NCI-H2171 treated with DMSO at 0.1 percent for 48 hours (cell line): ENCODE results near the gene C2orf80.
"Not testable (repeated sequence)": the region's sequence is repeated elsewhere in the genome, so short reads cannot be mapped to it uniquely, and the experiment has no call there.

Experiments used
- DNase-seq: peaks from one replicate; lab custom pipeline; 2025; lab: John Stamatoyannopoulos, UW

Gene C2orf80

GRCh38 chr2:208135794-208136715 is 53.8 kb downstream of the C2orf80 start:
- DNase-seq, result no peak

- DNase-seq, result no peak
Observed at GRCh38 chr2:208134928-208135586, 54.8 kb downstream of the C2orf80 start.

GRCh38 chr2:208130712-208131110 is 59.1 kb downstream of the C2orf80 start:
- DNase-seq, result no peak

- no peak for DNase-seq
Observed at GRCh38 chr2:208129744-208130711, 59.8 kb downstream of the C2orf80 start, which contains the start of gene CRYGC. Gene CRYGC (minus strand): TSS chr2:208129828. CDS start chr2:208129792, 36 bp downstream.

- no peak for DNase-seq
Observed at GRCh38 chr2:208128136-208128535, 61.7 kb downstream of the C2orf80 start.

GRCh38 chr2:208127090-208127489 is 62.7 kb downstream of the C2orf80 start:
- DNase-seq, result no peak

- DNase-seq, result no peak
Observed at GRCh38 chr2:208125251-208125650, 64.6 kb downstream of the C2orf80 start.

- DNase-seq, result not testable (repeated sequence)
Observed at GRCh38 chr2:208124013-208124715, 65.7 kb downstream of the C2orf80 start, which contains the start of gene CRYGD. Gene CRYGD (minus strand): TSS chr2:208124524. CDS start chr2:208124473, 51 bp downstream.

- DNase-seq, result no peak
Observed at GRCh38 chr2:208122248-208122647, 67.6 kb downstream of the C2orf80 start.

GRCh38 chr2:208118918-208119317 is 70.9 kb downstream of the C2orf80 start:
- no peak for DNase-seq

- DNase-seq, result not testable (repeated sequence)
Observed at GRCh38 chr2:208117390-208117789, 72.4 kb downstream of the C2orf80 start.
